GM21515 (cell line): ENCODE results near the gene SLC2A11.

ENCODE experiments used
- ATAC-seq: cut with Tn5 transposase; IDR thresholded peaks from one replicate; pipeline ENCODE4 v1.9.1; 2021; ENCODE audit not compliant: unreplicated experiment

The SLC2A11 gene

GRCh38 chr22:23831781-23832180 is 25.9 kb upstream of the SLC2A11 start:
- ATAC-seq: no peak

GRCh38 chr22:23832226-23833016 is 25.3 kb upstream of the SLC2A11 start:
- no peak for ATAC-seq

- ATAC-seq: no peak
These were observed 24.5 kb upstream of the SLC2A11 start for GRCh38 chr22:23833017-23833751.

- ATAC-seq: no peak
These were observed 23.8 kb upstream of the SLC2A11 start for GRCh38 chr22:23833911-23834317.

- ATAC-seq: no peak
These were observed 23.3 kb upstream of the SLC2A11 start for GRCh38 chr22:23834406-23834792.

GRCh38 chr22:23834793-23835483 is 22.7 kb upstream of the SLC2A11 start:
- no peak for ATAC-seq

- ATAC-seq: no peak
These were observed 22.1 kb upstream of the SLC2A11 start for GRCh38 chr22:23835484-23836144.

GRCh38 chr22:23836281-23836680 is 21.4 kb upstream of the SLC2A11 start:
- no peak for ATAC-seq

GRCh38 chr22:23836692-23837495 is 20.8 kb upstream of the SLC2A11 start:
- ATAC-seq: no peak

GRCh38 chr22:23837496-23837859 is 20.2 kb upstream of the SLC2A11 start:
- no peak for ATAC-seq

GRCh38 chr22:23837911-23838680 is 19.6 kb upstream of the SLC2A11 start:
- ATAC-seq: peak; percentile 5

- peak; percentile 79 for ATAC-seq
These were observed 18.8 kb upstream of the SLC2A11 start, which contains the start of gene DERL3 for GRCh38 chr22:23838681-23839468. TSS of gene DERL3 (minus strand) at chr22:23839006. CDS start at chr22:23838987, 19 bp downstream.

GRCh38 chr22:23840026-23840425 is 17.6 kb upstream of the SLC2A11 start:
- no peak for ATAC-seq

- no peak for ATAC-seq
These were observed 16.4 kb upstream of the SLC2A11 start for GRCh38 chr22:23841292-23841691.

- no peak for ATAC-seq
These were observed 15.8 kb upstream of the SLC2A11 start for GRCh38 chr22:23841736-23842445.

- no peak for ATAC-seq
These were observed 15.1 kb upstream of the SLC2A11 start for GRCh38 chr22:23842599-23842998.

GRCh38 chr22:23844739-23845202 is 12.9 kb upstream of the SLC2A11 start:
- no peak for ATAC-seq
